ENCODE measurements around the gene ZNF800.

The ZNF800 gene

DNA sequence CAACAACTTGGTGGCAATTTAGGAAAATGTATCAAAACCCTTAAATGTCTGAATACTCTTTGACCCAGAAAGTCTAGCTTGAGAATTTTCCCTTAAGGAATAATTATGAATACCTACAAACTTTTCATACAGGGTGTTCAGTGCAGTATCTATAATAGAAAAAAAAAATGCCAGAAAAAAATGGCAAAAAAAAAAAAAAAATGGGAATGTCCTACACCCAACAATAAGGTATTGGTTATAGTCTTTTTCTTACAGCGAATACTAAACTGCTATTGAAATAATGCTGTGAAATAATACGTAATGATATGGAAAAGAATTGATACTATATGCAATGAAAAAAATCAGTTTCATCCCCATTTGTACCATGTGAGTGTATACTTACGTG lies 44.3 kb downstream of the ZNF800 start:
- peaks cover 6% of the 10 kb centered on the region for H3K36me3 ChIP-seq (replicated peaks; ENCODE audit: low read depth, low read length)
- H4K20me1 ChIP-seq (ENCODE audit: insufficient read depth, low read length) = 0 out of 2 replicates have a peak, but pooled peaks cover 3% of the 10 kb centered on the region
- 0 out of 2 replicates have a peak, but pooled peaks cover 4% of the 10 kb centered on the region for H3K4me1 ChIP-seq (ENCODE audit: low read length)
- H3K27ac ChIP-seq (ENCODE audit: low read length) = no peak overlapping the region
- H3K79me2 ChIP-seq (ENCODE audit: low read length) = no peaks in the 10 kb centered on the region
- no peaks in the 10 kb centered on the region for H3K9me3 ChIP-seq (ENCODE audit: insufficient read depth, low read length)
- peak overlapping the region; percentile 72 for H3K4me3 ChIP-seq (ENCODE audit: low read length)
- no peak overlapping the region for H2AFZ ChIP-seq (ENCODE audit: low read depth, low read length)
- peak overlapping the region; percentile 84 for H3K4me2 ChIP-seq (ENCODE audit: low read length)
- H3K9ac ChIP-seq (ENCODE audit: low read length) = peak overlapping the region; percentile 38; the same call in 1 of the 2 replicates
- no peaks in the 10 kb centered on the region for H3K27me3 ChIP-seq (ENCODE audit: low read depth, low read length)
- no peak for TF ChIP-seq EZH2phosphoT487 (IDR thresholded peaks at IDR 0.05; ENCODE audit: low read depth)
- TF ChIP-seq, protein P1, sequence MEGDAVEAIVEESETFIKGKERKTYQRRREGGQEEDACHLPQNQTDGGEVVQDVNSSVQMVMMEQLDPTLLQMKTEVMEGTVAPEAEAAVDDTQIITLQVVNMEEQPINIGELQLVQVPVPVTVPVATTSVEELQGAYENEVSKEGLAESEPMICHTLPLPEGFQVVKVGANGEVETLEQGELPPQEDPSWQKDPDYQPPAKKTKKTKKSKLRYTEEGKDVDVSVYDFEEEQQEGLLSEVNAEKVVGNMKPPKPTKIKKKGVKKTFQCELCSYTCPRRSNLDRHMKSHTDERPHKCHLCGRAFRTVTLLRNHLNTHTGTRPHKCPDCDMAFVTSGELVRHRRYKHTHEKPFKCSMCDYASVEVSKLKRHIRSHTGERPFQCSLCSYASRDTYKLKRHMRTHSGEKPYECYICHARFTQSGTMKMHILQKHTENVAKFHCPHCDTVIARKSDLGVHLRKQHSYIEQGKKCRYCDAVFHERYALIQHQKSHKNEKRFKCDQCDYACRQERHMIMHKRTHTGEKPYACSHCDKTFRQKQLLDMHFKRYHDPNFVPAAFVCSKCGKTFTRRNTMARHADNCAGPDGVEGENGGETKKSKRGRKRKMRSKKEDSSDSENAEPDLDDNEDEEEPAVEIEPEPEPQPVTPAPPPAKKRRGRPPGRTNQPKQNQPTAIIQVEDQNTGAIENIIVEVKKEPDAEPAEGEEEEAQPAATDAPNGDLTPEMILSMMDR (IDR thresholded peaks at IDR 0.05; ENCODE audit: low read depth, low read length) = no peak

DNA sequence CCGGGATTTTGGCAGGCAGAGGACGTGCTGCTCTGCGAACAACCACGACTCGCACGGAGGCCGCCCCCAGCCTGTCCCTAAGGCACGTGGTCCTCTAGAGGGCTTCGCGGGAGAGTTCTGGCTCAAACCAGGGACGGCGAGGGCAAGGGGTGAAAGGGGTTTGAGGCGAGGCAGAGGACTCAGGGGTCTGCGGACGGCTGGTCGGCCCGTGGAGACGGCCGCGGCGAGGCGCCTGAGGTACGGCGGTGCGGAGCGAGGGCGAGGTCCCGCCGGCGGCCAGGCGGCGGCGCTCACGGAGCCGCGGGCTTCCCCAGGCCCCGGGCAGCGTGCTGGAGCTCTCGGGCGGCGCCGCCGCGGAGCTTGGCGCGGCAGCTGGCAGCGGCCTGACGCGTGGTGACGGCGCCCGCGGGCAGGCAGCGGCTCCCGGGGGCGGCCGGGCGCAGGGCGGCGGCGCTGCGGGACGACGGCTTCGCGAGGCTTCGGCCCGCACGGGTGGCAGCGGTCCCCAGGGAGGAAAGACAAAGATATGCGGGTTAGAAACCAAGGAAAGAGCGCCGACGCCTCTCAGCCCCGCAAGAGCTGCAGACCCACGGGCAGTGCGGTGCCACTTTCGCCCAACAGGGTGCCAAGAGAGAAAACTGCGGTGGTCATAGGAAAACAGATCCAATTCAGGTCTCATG lies 44.8 kb downstream of the ZNF800 start:
- Histone ChIP-seq H4K20me1 (ENCODE audit: insufficient read depth, low read length) (0 out of 2 replicates have a peak, but pooled peaks cover 3% of the 10 kb centered on the region), H3K79me2 (ENCODE audit: low read length) (no peaks in the 10 kb centered on the region), H3K4me1 (ENCODE audit: low read length) (0 out of 2 replicates have a peak, but pooled peaks cover 4% of the 10 kb centered on the region), H3K36me3 (replicated peaks; ENCODE audit: low read depth, low read length) (peaks cover 6% of the 10 kb centered on the region), H2AFZ (ENCODE audit: low read depth, low read length) (no peak overlapping the region), H3K4me2 (ENCODE audit: low read length) (peak overlapping the region; percentile 84), H3K27me3 (ENCODE audit: low read depth, low read length) (no peaks in the 10 kb centered on the region), H3K9ac (ENCODE audit: low read length) (peak overlapping the region; percentile 38; the same call in 1 of the 2 replicates), H3K4me3 (ENCODE audit: low read length) (peak overlapping the region; percentile 72), H3K9me3 (ENCODE audit: insufficient read depth, low read length) (no peaks in the 10 kb centered on the region), H3K27ac (ENCODE audit: low read length) (no peak overlapping the region)
- TF ChIP-seq, protein P1 (IDR thresholded peaks at IDR 0.05; ENCODE audit: low read depth, low read length) = peak; percentile 43
- TF ChIP-seq EZH2phosphoT487 (IDR thresholded peaks at IDR 0.05; ENCODE audit: low read depth) = no peak

- Histone ChIP-seq H3K9me3 (ENCODE audit: insufficient read depth, low read length) (no peaks in the 10 kb centered on the region), H3K4me3 (ENCODE audit: low read length) (no peak overlapping the region), H3K79me2 (ENCODE audit: low read length) (no peaks in the 10 kb centered on the region), H4K20me1 (ENCODE audit: insufficient read depth, low read length) (0 out of 2 replicates have a peak, but pooled peaks cover 3% of the 10 kb centered on the region), H2AFZ (ENCODE audit: low read depth, low read length) (no peak overlapping the region), H3K4me1 (ENCODE audit: low read length) (0 out of 2 replicates have a peak, but pooled peaks cover 4% of the 10 kb centered on the region), H3K9ac (ENCODE audit: low read length) (no peak overlapping the region), H3K4me2 (ENCODE audit: low read length) (no peak overlapping the region), H3K36me3 (replicated peaks; ENCODE audit: low read depth, low read length) (peaks cover 5% of the 10 kb centered on the region), H3K27ac (ENCODE audit: low read length) (no peak overlapping the region), H3K27me3 (ENCODE audit: low read depth, low read length) (no peaks in the 10 kb centered on the region)
- TF ChIP-seq EZH2phosphoT487 (IDR thresholded peaks at IDR 0.05; ENCODE audit: low read depth) = no peak
Measured at GRCh38 chr7:127346575-127347256, 45.8 kb downstream of the ZNF800 start.

GRCh38 chr7:127342596-127342995 lies 49.9 kb downstream of the ZNF800 start:
- Histone ChIP-seq H3K4me3 (ENCODE audit: low read length) (no peak overlapping the region), H3K79me2 (ENCODE audit: low read length) (no peaks in the 10 kb centered on the region), H3K4me2 (ENCODE audit: low read length) (no peak overlapping the region), H3K9ac (ENCODE audit: low read length) (no peak overlapping the region), H3K9me3 (ENCODE audit: insufficient read depth, low read length) (no peaks in the 10 kb centered on the region), H3K4me1 (ENCODE audit: low read length) (no peaks in the 10 kb centered on the region), H3K36me3 (replicated peaks; ENCODE audit: low read depth, low read length) (no peaks in the 10 kb centered on the region), H3K27me3 (ENCODE audit: low read depth, low read length) (no peaks in the 10 kb centered on the region), H4K20me1 (ENCODE audit: insufficient read depth, low read length) (no peaks in the 10 kb centered on the region), H2AFZ (ENCODE audit: low read depth, low read length) (no peak overlapping the region), H3K27ac (ENCODE audit: low read length) (no peak overlapping the region)
- TF ChIP-seq, protein P1 (IDR thresholded peaks at IDR 0.05; ENCODE audit: low read depth, low read length) = no peak
- no peak for TF ChIP-seq EZH2phosphoT487 (IDR thresholded peaks at IDR 0.05; ENCODE audit: low read depth)
